ENCODE results near the gene BIN1.

BIN1 gene

GRCh38 chr2:127058954-127059252 lies 48.1 kb downstream of the BIN1 start:
- in situ Hi-C loops (cut with HindIII; ENCODE audit: low pct_ligation_motif_present, low sequenced_read_pairs), result no loop called here
- Histone ChIP-seq H3K27me3 (replicated peaks) (no peaks in the 10 kb centered on the region), H3K27ac (no peak overlapping the region), H3K4me3 (ENCODE audit: low read depth, low read length) (no peak overlapping the region), H3K36me3 (replicated peaks) (peaks cover 19% of the 10 kb centered on the region)
- no peak for TF ChIP-seq CTCF (IDR thresholded peaks at IDR 0.05; ENCODE audit: low read depth, low read length, missing control alignments)
- DNase-seq, result no peak

- in situ Hi-C loops (cut with HindIII; ENCODE audit: low pct_ligation_motif_present, low sequenced_read_pairs), result no loop called here
- Histone ChIP-seq H3K36me3 (replicated peaks) (peaks cover 22% of the 10 kb centered on the region), H3K4me3 (ENCODE audit: low read depth, low read length) (no peak overlapping the region), H3K27me3 (replicated peaks) (no peaks in the 10 kb centered on the region), H3K27ac (no peak overlapping the region)
- no peak for DNase-seq
- no peak for TF ChIP-seq CTCF (IDR thresholded peaks at IDR 0.05; ENCODE audit: low read depth, low read length, missing control alignments)
These were observed 48.6 kb downstream of the BIN1 start for GRCh38 chr2:127058246-127058953.

- H3K27ac ChIP-seq, result no peak overlapping the region
- no peak for DNase-seq
- in situ Hi-C loops (cut with HindIII; ENCODE audit: low pct_ligation_motif_present, low sequenced_read_pairs), result no loop called here
- peaks cover 18% of the 10 kb centered on the region for H3K36me3 ChIP-seq (replicated peaks)
- no peak for TF ChIP-seq CTCF (IDR thresholded peaks at IDR 0.05; ENCODE audit: low read depth, low read length, missing control alignments)
- no peaks in the 10 kb centered on the region for H3K27me3 ChIP-seq (replicated peaks)
- H3K4me3 ChIP-seq (ENCODE audit: low read depth, low read length), result no peak overlapping the region
These were observed 49.3 kb downstream of the BIN1 start for GRCh38 chr2:127057371-127058245.

GRCh38 chr2:127056631-127057370 lies 50.2 kb downstream of the BIN1 start:
- Histone ChIP-seq H3K27me3 (replicated peaks) (no peaks in the 10 kb centered on the region), H3K27ac (no peak overlapping the region), H3K36me3 (replicated peaks) (peaks cover 18% of the 10 kb centered on the region), H3K4me3 (ENCODE audit: low read depth, low read length) (no peak overlapping the region)
- no peak for DNase-seq
- in situ Hi-C loops (cut with HindIII; ENCODE audit: low pct_ligation_motif_present, low sequenced_read_pairs), result no loop called here
- TF ChIP-seq CTCF (IDR thresholded peaks at IDR 0.05; ENCODE audit: low read depth, low read length, missing control alignments), result no peak

- Histone ChIP-seq H3K4me3 (ENCODE audit: low read depth, low read length) (no peak overlapping the region), H3K27ac (no peak overlapping the region), H3K36me3 (replicated peaks) (peaks cover 18% of the 10 kb centered on the region), H3K27me3 (replicated peaks) (no peaks in the 10 kb centered on the region)
- no peak for DNase-seq
- TF ChIP-seq CTCF (IDR thresholded peaks at IDR 0.05; ENCODE audit: low read depth, low read length, missing control alignments), result no peak
- in situ Hi-C loops (cut with HindIII; ENCODE audit: low pct_ligation_motif_present, low sequenced_read_pairs), result no loop called here
These were observed 50.9 kb downstream of the BIN1 start for GRCh38 chr2:127056086-127056485.

All from brain microvascular endothelial cell (primary cell).